Heart left ventricle (tissue), 13 donors: ENCODE data around the gene IFT122.

Experiments
- POLR2A ChIP-seq, 2 donors: fragments of 450-650 bp; IDR thresholded peaks; one replicate each; pipeline ENCODE4 v1.6.1; 2017; ENCODE audit warnings: antibody characterized with exemption in 2 of 2, mild to moderate bottlenecking in 2 of 2, moderate library complexity in 2 of 2
- TF ChIP-seq, protein P1 (sequence below), 12 donors: fragments of 200-600 bp; sonication (generic) in 4 of 12; IDR thresholded peaks; one replicate each; pipeline versions ENCODE4 v1.5.0 to v1.8.0; 2018 to 2022; ENCODE audit warnings: antibody characterized with exemption in 12 of 12, mild to moderate bottlenecking in 5 of 12
- donor health status: ischemic (EF 13 %, LVEDD 7.1; RV severe dilation, severe dysfunction).
- donor health status: DM: no; HTN: yes; CAD: no.
- donor health status: DM: no; HTN: no; CAD: no.
- donor health status: ischemic (EF 25% LVEDD 6.9; RV normal size, moderate dysfunction).
- donor health status: ischemic (EF 25% LVEDD 5.7; RV mildly dilated, moderate dysfunction).
- donor health status: ischemic (EF 35%, LVEDD 5.7; RV mildly dilated, moderate dysfunction).
- donor health status: nonischemic (EF 11% LVEDD 7.7; RV severe dilation, severe dysfunction).
- donor health status: DM: yes; HTN: yes; CAD: no.
- donor health status: PGD.
- donor health status: ischemic (EF 29% LVEDD 5.4; RV normal size, mild dysfunction).
- donor health status: nonischemic (EF 23%, LVEDD 6.1; RV moderate dilation, normal function).

DNA sequence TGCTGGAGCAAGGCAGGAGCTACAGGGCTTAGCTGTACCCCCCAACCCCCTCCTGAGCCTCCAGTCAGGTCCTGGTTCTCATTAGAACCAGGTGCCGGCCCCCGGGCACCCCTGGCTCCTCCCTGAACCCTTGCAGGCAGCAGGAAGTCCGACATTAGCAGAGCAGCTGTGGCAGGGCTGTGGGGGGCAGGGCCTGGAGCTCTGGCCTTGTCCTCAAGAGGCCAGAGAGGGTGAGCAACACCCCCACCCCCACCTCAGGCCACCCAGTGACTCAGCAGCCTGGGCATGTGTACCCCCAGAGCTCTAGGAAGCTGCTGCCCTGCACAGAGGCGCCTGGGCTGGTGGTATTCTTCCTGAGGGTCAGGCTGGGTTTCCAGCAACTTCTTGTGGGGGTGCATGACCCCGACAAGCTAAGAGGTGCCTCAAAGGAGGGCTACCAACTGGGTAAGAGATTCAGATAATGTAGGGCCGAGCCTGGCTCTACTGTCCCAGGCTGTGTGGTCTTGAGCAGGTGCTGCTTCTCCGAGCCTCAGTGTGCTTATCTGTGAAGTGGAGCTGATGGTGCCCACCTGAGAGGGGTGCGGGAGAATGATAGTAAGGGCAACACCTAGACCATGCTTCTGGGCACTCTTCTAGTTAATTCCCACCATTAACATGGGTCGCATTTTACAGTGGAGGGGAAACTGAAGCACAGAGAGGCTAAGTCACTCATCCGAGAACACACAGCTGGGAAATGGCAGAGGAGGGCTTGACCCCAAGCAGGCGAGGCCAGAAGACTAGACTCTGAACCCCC, 118.9 kb downstream of the IFT122 start:
- TF ChIP-seq POLR2A (IDR thresholded peaks at IDR 0.05) = no peak
- TF ChIP-seq, protein P1, sequence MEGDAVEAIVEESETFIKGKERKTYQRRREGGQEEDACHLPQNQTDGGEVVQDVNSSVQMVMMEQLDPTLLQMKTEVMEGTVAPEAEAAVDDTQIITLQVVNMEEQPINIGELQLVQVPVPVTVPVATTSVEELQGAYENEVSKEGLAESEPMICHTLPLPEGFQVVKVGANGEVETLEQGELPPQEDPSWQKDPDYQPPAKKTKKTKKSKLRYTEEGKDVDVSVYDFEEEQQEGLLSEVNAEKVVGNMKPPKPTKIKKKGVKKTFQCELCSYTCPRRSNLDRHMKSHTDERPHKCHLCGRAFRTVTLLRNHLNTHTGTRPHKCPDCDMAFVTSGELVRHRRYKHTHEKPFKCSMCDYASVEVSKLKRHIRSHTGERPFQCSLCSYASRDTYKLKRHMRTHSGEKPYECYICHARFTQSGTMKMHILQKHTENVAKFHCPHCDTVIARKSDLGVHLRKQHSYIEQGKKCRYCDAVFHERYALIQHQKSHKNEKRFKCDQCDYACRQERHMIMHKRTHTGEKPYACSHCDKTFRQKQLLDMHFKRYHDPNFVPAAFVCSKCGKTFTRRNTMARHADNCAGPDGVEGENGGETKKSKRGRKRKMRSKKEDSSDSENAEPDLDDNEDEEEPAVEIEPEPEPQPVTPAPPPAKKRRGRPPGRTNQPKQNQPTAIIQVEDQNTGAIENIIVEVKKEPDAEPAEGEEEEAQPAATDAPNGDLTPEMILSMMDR (IDR thresholded peaks at IDR 0.05) = no peak
